Lower leg skin (tissue), 4 donors: ENCODE results near the gene MFSD6. TPM values are rescaled to one million over a fixed set of nuclear protein-coding genes. Genes with fewer than 3 reads are reported as not detected.
"Not testable (repeated sequence)": the region's sequence is repeated elsewhere in the genome, so short reads cannot be mapped to it uniquely, and the experiment has no call there.

Experiments
- DNase-seq, 2 donors: peaks; one replicate each; pipeline ENCODE4 v3.0.0-alpha.2; 2019; ENCODE audit warnings: low spot score in 2 of 2
- H3K4me3 ChIP-seq: fragments of 200-600 bp; sonication (generic); 2 replicates; pipeline ENCODE4 v1.5.1; 2017; ENCODE audit warnings: mild to moderate bottlenecking, low read depth; ENCODE audit not compliant: poor library complexity, severe bottlenecking
- POLR2A ChIP-seq, 2 donors: fragments of 450-650 bp; IDR thresholded peaks; one replicate each; pipeline ENCODE4 v1.6.1; 2016 to 2017; ENCODE audit warnings: antibody characterized with exemption in 2 of 2, mild to moderate bottlenecking in 1 of 2, moderate library complexity in 1 of 2
- WGBS, 2 donors: methylation state at CpG; one replicate each; pipeline ENCODE4 v1.1.5; 2018; 5-methylcytosine and 5-hydroxymethylcytosine counted together
- intact Hi-C: fragments of 100-400 bp; cut with DNase I; formaldehyde crosslinking; loops from one replicate; pipeline ENCODE4 v1.15.0; 2023; ENCODE audit warnings: low total_unique reads
- total RNA-seq, 4 donors: library from RNA; depleted of rRNA; stranded (reverse); fragments of >200 nt; gene quantifications; one replicate each; pipeline ENCODE4 v1.1.0, GENCODE V29; 2016
- TF ChIP-seq, protein P1 (sequence below), 3 donors: fragments of 450-650 bp; IDR thresholded peaks; one replicate each; pipeline ENCODE4 v1.5.1; 2016; ENCODE audit warnings: antibody characterized with exemption in 3 of 3, mild to moderate bottlenecking in 3 of 3, moderate library complexity in 2 of 3

Gene MFSD6
- total RNA-seq, result 100 to 1,000 TPM; 184 to 265 (median 208) TPM

DNA sequence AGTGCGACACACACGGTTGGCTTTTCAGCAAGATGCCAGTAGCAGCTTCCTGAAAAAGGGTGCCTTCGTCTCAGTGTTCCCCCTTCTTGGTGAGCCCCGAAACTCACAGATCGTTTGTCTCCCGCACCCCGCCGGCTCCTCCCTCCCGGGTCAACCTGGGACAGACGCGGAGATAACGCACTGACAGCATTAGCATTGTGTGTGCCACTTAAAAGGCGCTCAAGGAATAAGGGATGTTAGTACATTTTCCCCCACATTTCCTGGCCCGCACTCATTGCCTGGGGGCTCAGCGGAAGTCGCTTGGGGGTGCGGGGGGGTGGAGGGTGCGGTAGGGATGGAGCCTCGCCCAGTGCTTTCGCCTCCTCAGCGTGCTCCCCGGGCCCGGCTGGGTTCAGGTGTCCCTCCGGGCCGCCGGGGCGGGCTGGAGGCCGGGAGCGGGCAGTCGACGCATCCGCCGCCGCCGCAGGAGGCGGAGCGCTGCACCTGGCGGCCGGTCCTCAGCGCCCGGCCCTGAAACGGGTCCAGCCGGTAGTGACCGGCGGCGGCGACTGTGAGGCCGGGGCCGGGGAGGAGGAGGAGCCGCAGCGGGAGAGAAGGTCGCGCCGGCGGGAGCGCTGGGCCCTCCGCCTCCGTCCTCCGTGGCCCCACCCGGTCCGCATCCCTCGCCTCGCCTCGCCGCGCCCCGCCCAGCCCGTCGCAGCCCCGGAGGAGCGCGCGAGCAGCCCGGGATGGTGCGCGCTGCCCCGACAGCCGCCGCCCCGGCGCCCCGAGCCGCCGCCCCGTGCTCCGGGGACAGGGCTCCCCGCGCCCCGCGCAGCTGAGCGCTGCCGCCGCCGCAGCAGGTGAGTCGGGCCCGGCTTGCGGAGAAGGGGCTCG lies at the start of gene MFSD6:
TSS of gene MFSD6 (plus strand) at position 694 of the 876 bp plus-strand sequence. CDS start 27,675 bp downstream, outside the sequence.
- 6 to 7% methylated on average over 14 to 16 of the region's 98 CpGs for WGBS, 2 donors
- peak; percentile 29 to 89 for DNase-seq
- intact Hi-C loops, result loop anchor here (10.0 kb wide), 1 partner anchor 247 kb away; no protein-coding TSS in a partner anchor
- peak in 1 of 2 donors; percentile 19 for TF ChIP-seq POLR2A (IDR thresholded peaks at IDR 0.05)
- TF ChIP-seq, protein P1, sequence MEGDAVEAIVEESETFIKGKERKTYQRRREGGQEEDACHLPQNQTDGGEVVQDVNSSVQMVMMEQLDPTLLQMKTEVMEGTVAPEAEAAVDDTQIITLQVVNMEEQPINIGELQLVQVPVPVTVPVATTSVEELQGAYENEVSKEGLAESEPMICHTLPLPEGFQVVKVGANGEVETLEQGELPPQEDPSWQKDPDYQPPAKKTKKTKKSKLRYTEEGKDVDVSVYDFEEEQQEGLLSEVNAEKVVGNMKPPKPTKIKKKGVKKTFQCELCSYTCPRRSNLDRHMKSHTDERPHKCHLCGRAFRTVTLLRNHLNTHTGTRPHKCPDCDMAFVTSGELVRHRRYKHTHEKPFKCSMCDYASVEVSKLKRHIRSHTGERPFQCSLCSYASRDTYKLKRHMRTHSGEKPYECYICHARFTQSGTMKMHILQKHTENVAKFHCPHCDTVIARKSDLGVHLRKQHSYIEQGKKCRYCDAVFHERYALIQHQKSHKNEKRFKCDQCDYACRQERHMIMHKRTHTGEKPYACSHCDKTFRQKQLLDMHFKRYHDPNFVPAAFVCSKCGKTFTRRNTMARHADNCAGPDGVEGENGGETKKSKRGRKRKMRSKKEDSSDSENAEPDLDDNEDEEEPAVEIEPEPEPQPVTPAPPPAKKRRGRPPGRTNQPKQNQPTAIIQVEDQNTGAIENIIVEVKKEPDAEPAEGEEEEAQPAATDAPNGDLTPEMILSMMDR (IDR thresholded peaks at IDR 0.05), result no peak
- H3K4me3 ChIP-seq, result peak within 1 kb of the TSS; percentile 68

DNA sequence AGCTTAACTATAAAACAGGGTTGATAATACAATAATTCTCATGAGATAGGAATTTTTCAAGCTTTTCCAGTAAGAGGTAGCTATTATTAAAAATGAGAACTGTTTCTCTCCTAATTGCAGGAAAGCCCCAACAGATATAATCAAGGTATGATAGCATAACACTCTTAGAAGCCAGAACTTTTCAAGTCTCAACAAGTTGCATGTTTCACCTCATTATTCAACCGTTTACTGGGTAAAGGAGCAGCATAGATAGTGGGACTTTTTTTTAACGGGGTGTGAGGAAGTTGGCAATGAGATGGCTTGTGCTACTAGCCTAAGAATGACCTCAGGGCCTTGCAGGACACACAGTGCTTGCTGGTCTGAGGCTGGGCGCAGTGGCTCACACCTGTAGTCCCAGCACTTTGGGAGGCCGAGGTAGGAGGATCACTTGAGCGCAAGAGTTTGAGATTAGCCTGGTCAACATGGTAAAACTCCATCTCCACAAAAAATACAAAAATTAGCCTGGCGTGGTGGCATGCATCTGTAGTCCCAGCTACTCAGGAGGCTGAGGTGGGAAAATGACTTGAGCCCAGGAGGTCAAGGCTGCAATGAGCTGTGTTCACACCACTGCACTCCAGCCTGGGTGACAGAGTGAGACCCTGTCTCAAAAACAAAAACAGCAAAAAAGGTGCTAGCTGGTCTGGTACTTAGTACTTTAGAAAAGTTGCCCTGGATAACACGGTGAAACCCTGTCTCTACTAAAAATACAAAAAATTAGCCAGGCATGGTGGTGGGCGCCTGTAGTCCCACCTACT lies 49.3 kb upstream of the MFSD6 start:
- DNase-seq, H3K4me3 ChIP-seq, intact Hi-C loops: not testable (repeated sequence)
- 65 to 68% methylated on average over 8 of the region's 8 CpGs for WGBS, 2 donors

- H3K4me3 ChIP-seq, result no peak overlapping the region
- TF ChIP-seq POLR2A (IDR thresholded peaks at IDR 0.05), result no peak
- TF ChIP-seq, protein P1 (IDR thresholded peaks at IDR 0.05), result no peak
- DNase-seq, result no peak
- intact Hi-C loops, result no loop called here
Observed at GRCh38 chr2:190360561-190360960, 47.6 kb upstream of the MFSD6 start.

GRCh38 chr2:190360965-190361364 lies 47.2 kb upstream of the MFSD6 start:
- no peak overlapping the region for H3K4me3 ChIP-seq
- 87 to 89% methylated on average over 3 of the region's 3 CpGs for WGBS, 2 donors
- no peak for DNase-seq
- TF ChIP-seq, protein P1 (IDR thresholded peaks at IDR 0.05), result no peak
- no peak for TF ChIP-seq POLR2A (IDR thresholded peaks at IDR 0.05)
- intact Hi-C loops, result no loop called here

DNA sequence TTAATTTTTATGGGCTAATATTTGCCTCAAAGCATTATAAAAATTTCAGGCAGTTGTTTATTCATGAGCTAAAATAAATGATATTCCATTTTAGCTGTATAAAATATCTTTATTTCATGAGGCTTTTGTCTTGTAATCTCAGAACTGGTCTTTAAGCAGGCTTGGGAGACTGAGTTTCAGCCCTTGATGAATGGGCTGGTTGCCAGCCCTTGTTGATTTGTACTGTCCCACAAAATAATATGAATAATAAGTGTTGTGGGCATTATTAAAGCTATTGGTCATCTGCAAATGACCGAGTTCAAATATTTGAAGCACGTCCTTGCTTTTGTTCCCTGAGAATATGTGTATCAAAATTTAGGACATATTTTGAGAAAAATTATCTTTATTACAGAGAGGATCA lies 46.6 kb upstream of the MFSD6 start:
- no peak overlapping the region for H3K4me3 ChIP-seq
- DNase-seq, result no peak
- intact Hi-C loops, result no loop called here

More for the DNA sequence above, 46.6 kb upstream of the MFSD6 start:
- 97 to 98% methylated on average over 2 of the region's 2 CpGs for WGBS, 2 donors
- no peak for TF ChIP-seq POLR2A (IDR thresholded peaks at IDR 0.05)
- TF ChIP-seq, protein P1 (IDR thresholded peaks at IDR 0.05), result no peak
